ENCODE measurements around the gene NKX2-8. TPM values are rescaled to one million over a fixed set of nuclear protein-coding genes. Genes with fewer than 3 reads are reported as not detected.

NKX2-8 gene
- total and polyA plus RNA-seq, 2 of the 13 experiments (the other 11 are each of a cell fraction or from before 2014, with no cell fraction given), result not detected

DNA sequence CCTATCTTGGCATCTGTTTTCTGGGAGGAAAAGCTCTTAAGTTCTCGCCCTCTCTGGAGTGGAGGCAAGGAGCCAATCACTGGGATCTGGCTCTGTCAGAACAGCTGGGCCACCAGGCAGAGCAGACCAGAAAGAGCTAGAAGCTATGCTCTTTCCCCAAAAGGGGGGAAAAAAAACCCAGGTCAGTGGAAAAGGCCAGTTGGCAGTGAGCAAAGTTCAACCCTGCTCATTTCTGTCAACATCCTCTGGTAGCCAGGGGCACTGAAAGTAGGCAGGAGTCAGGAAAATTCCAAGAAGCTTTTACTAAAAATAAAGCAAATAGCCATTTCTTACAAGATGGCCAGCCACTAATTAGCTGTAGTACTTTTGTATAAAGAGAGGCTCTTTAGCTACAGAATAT is 42.6 kb upstream of the NKX2-8 start (continued):
- no peak for TF ChIP-seq DZIP1 (CRISPR knock-in tag; IDR thresholded peaks at IDR 0.05)
- TF ChIP-seq KAT7 (CRISPR knock-in tag; IDR thresholded peaks at IDR 0.05; ENCODE audit: borderline replicate concordance), result no peak
- TF ChIP-seq GPN1 (CRISPR knock-in tag; IDR thresholded peaks at IDR 0.05; ENCODE audit: borderline replicate concordance), result no peak
- no peak for TF ChIP-seq ZNF678 (CRISPR knock-in tag; IDR thresholded peaks at IDR 0.05)
- TF ChIP-seq TMF1 (CRISPR knock-in tag; IDR thresholded peaks at IDR 0.05; ENCODE audit: low read depth), result no peak
- no peak for TF ChIP-seq NFYC (CRISPR knock-in tag; IDR thresholded peaks at IDR 0.05)
- TF ChIP-seq BRF2 (CRISPR knock-in tag; IDR thresholded peaks at IDR 0.05), result no peak
- TF ChIP-seq, protein P1, sequence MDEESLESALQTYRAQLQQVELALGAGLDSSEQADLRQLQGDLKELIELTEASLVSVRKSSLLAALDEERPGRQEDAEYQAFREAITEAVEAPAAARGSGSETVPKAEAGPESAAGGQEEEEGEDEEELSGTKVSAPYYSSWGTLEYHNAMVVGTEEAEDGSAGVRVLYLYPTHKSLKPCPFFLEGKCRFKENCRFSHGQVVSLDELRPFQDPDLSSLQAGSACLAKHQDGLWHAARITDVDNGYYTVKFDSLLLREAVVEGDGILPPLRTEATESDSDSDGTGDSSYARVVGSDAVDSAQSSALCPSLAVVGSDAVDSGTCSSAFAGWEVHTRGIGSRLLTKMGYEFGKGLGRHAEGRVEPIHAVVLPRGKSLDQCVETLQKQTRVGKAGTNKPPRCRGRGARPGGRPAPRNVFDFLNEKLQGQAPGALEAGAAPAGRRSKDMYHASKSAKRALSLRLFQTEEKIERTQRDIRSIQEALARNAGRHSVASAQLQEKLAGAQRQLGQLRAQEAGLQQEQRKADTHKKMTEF (CRISPR knock-in tag; IDR thresholded peaks at IDR 0.05), result 0 out of 2 replicates have a peak, but pooled peaks have one; percentile 26
- TF ChIP-seq FOXA1 (IDR thresholded peaks at IDR 0.05), result no peak
- peak; percentile 35; the same call in 1 of the 2 replicates for TF ChIP-seq FOXA1 (CRISPR knock-in tag; IDR thresholded peaks at IDR 0.05)
- TF ChIP-seq SAP130 (CRISPR knock-in tag; IDR thresholded peaks at IDR 0.05; ENCODE audit: low read depth), result no peak
- TF ChIP-seq TEAD3 (CRISPR knock-in tag; optimal IDR thresholded peaks at IDR 0.05; ENCODE audit: borderline replicate concordance), result peak; percentile 12
- TF ChIP-seq ZNF124 (CRISPR knock-in tag; IDR thresholded peaks at IDR 0.05), result 0 out of 2 replicates have a peak, but pooled peaks have one; percentile 25
- TF ChIP-seq, protein P2, sequence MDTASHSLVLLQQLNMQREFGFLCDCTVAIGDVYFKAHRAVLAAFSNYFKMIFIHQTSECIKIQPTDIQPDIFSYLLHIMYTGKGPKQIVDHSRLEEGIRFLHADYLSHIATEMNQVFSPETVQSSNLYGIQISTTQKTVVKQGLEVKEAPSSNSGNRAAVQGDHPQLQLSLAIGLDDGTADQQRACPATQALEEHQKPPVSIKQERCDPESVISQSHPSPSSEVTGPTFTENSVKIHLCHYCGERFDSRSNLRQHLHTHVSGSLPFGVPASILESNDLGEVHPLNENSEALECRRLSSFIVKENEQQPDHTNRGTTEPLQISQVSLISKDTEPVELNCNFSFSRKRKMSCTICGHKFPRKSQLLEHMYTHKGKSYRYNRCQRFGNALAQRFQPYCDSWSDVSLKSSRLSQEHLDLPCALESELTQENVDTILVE (CRISPR knock-in tag; IDR thresholded peaks at IDR 0.05), result no peak
- 0 out of 2 replicates have a peak, but pooled peaks have one; percentile 25 for TF ChIP-seq HMGXB3 (CRISPR knock-in tag; IDR thresholded peaks at IDR 0.05; ENCODE audit: borderline replicate concordance)
- TF ChIP-seq ZNF644 (CRISPR knock-in tag; IDR thresholded peaks at IDR 0.05; ENCODE audit: low read depth), result peak; percentile 98
- TF ChIP-seq RXRB (CRISPR knock-in tag; IDR thresholded peaks at IDR 0.05; ENCODE audit: borderline replicate concordance), result peak; percentile 18; the same call in 1 of the 2 replicates
- no peak for TF ChIP-seq ZNF570 (CRISPR knock-in tag; IDR thresholded peaks at IDR 0.05; ENCODE audit: borderline replicate concordance)
- no peak for TF ChIP-seq AKAP8 (CRISPR knock-in tag; IDR thresholded peaks at IDR 0.05)
- 0 out of 2 replicates have a peak, but pooled peaks have one; percentile 14 for TF ChIP-seq NCOA2 (CRISPR knock-in tag; IDR thresholded peaks at IDR 0.05)
- peak; percentile 22; the same call in 1 of the 2 replicates for TF ChIP-seq PHF21A (CRISPR knock-in tag; IDR thresholded peaks at IDR 0.05)
- no peak for TF ChIP-seq ZNF7 (CRISPR knock-in tag; IDR thresholded peaks at IDR 0.05)
